T-helper 9 cell (primary cell): ENCODE results near the gene MAGI1.
"Not testable (repeated sequence)": the region's sequence is repeated elsewhere in the genome, so short reads cannot be mapped to it uniquely, and the experiment has no call there.

Experiments
- DNase-seq: peaks from one replicate; pipeline ENCODE4 v3.0.0-alpha.2; 2020

The MAGI1 gene

GRCh38 chr3:65902304-65902793, 136.4 kb downstream of the MAGI1 start:
- no peak for DNase-seq

DNA sequence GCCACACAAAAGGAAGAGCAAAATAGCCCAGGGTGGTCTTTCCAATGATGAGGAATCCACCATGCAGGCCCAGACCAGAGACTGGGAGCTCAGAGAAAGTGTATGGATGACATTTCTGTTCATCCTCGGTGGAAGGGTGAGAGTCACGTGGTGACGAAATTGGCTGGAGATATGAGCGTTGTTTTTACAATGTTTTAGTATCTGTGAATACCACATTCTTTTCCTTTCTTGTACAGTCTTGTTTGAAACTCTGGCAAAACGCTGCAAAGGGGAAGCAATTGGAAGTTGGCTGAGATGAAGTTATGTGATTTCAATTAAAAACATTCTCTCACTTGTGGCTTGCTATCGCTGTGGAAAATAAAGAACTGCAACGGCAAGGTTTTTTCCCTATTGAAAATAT, 137.5 kb downstream of the MAGI1 start:
- DNase-seq, result no peak

GRCh38 chr3:65899226-65899625, 139.5 kb downstream of the MAGI1 start:
- DNase-seq, result no peak

- no peak for DNase-seq
Measured at GRCh38 chr3:65897766-65898165, 141.0 kb downstream of the MAGI1 start.

DNA sequence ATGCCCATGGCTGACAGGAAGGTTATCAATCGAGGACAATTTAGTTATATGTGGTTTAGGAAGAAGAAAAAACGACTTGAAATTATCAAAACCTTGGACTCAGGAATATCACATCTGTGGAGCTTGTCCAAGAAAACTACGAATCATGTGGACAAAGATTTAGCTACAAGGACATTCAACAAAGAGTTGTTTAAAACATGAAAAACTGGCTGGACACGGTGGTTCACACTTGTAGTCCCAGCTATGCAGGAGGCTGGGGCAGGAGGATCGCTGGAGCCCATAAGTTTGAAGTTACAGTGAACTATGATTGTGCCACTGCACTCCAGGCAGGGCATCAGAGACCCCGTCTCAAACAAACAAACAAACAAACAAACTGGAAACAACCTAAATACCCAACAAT, 142.4 kb downstream of the MAGI1 start:
- no peak for DNase-seq

DNA sequence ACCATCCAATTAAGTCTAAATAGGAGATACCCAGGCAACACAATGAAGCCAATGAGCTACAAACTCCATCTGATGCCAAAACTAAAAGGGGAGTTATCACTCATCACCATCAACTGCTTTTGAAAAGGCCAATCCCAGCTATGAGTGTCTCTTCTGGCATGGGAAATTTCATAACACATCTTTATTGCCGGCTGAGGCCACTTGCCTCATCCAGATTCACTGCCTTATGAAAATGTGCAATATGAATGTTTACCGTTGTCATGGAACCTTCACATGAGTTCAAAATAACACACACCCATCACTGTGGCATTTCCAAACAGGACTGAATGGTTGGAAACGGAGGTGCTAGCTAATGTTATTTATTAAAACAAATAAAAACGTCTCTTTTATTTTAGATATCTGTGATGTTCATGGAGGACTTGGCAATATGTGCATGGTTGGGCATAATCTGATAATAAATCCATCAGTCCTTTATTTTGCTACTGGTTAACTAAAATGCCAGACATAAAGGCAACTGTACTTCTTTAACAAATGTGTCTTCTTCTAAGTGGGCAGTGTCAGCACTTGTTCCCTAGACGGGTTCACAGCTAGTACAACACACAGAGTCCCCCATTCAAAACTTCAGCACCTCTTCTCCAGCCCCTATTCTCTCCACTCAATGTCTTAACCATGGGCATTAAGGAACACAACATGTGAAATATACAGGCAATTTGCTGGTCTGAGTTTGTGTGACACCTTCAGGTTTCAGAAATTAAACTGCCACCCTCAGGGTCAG, 143.9 kb downstream of the MAGI1 start:
- no peak for DNase-seq

DNA sequence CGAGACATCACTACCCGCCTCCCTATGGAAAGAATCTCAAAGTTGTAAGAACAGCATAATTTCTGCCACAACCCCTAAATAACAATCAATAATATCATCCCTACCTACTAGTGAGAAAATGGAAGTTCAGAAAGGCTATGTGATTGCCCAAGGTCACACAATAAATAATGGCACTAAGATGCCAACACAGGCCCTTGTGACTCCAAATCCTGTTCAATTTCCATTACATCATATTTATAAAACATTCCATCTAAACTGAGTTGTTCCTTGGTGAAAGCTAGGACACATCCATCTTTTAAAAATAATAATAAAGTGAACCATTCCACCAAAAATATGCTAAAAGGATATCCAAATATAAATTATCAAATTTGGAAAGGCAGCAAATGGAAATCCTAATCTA, 144.6 kb downstream of the MAGI1 start:
- no peak for DNase-seq

GRCh38 chr3:65893631-65894030, 145.1 kb downstream of the MAGI1 start:
- no peak for DNase-seq

DNA sequence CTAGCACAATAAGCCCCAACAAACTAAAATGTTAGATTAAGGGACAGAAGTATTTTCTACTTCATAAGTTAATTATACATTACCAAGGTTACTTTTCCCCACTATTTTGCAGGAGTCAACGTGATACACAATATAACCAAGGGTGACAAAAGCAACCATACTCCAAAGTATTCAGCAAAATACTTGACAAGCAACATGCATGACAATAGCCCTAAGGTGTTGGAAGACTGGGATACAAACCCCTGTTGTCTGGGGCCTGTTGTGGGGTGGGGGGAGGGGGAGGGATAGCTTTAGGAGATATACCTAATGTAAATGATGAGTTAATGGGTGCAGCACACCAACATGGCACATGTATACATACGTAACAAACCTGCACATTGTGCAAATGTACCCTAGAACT, 147.2 kb downstream of the MAGI1 start:
- not testable (repeated sequence) for DNase-seq

GRCh38 chr3:65890328-65890727, 148.4 kb downstream of the MAGI1 start:
- DNase-seq, result no peak

- DNase-seq, result no peak
Measured at GRCh38 chr3:65889707-65890099, 149.0 kb downstream of the MAGI1 start.

DNA sequence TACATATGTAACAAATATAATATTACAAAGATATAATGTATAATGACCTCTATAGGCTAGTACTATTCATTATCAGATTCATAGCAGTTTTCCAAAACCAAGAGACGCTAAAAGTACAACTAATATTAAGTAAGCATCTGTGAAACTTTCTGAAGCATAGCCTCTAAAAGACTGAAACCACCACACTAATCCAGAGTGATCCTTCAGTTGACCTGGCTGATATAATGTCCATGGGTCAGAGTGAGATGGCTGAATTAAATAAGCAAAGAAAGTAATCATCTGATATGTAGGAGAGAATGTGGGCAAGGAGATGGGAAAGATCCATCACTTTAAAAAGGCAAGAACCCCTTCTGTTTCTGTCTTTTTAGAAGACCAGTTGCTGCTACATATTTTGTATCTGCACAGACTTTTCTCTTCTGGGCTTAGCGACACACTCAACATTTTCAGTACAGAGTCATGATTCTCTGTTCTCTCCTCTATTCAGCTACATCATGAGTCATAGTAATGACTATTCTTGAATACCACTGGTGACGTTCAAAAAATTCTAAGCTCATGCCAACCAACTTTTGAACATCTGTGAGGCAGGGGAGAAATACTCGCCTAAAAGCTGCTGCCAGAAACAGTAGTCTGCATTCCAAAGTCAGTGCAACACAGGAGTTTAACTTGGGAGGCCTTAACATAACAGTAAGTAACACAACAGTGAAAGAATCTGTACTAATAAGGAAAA, 149.6 kb downstream of the MAGI1 start:
- DNase-seq, result no peak

DNA sequence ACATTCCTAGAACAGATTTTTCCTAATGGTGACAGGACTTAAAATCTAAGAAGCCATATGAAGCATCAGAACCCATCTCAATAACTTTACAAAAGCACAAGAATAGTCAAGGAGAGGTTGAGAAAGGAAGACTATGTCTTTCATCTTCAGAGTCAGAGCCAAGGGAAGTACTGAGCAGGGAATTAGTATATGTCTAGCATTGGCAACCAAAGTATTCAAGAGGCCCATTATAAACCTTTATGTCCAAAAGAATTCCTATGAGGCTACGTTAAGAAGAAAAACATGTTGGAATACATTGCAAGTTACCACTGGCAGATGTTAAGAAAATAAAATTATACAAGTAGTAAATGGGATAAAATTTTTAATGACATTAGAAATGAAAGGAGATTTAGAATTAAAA, 150.5 kb downstream of the MAGI1 start:
- DNase-seq, result no peak

GRCh38 chr3:65886391-65886790, 152.3 kb downstream of the MAGI1 start:
- DNase-seq, result no peak

GRCh38 chr3:65884071-65884470, 154.6 kb downstream of the MAGI1 start:
- no peak for DNase-seq

DNA sequence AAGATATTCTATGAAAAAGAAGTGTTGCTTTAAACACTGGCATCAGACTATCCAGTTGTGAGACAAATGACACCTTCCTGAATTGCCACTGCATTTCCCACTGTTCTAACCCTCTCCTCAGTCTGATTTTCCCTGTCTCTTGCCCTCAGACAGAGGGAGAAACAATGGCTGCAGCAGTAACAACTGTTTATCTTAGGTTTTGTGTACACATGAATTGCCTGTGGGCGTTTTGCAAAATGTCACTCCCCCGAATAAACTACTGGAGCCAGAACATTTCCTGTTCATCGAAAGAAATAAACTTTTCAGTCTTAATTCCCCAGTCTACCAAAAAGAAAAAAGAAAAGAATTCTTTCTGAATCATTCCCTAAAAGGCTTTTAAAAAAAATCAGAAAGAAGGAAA, 155.1 kb downstream of the MAGI1 start:
- no peak for DNase-seq

DNA sequence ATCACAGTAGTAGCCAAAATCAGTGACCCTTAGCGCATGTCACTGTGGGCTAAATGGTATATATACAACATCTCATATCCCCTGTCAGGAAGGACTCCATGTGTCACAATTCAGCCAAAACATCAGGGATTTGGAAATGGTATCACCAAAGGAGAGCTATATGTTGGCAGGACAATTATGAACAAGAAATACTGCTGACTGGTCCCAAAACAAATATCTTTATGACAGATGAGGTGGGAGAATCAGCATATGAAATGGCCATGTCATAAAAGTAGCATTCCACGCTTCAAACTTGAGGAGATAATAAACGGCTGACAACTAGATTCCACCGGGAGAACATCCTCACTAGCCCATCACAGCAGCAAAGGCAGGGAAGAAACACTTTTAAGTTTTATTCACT, 158.4 kb downstream of the MAGI1 start:
- no peak for DNase-seq

DNA sequence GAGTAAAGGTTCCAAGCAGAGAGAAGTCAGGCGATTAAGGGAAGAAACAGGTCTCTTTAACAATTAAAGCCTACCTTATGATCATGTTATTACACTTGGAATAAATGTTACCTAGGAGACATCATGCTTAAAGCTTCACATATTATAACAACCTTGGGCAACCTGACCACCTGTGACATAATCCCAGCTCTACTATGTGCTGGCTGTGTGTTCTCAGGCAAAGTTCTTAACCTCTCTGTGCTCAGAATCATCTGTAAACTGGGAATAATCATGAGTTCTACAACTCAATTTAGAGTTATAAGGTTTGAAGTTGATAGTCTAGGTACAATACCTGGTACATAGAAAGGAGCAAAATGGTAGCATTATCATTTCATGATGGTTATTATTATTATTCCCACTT, 159.3 kb downstream of the MAGI1 start:
- no peak for DNase-seq

DNA sequence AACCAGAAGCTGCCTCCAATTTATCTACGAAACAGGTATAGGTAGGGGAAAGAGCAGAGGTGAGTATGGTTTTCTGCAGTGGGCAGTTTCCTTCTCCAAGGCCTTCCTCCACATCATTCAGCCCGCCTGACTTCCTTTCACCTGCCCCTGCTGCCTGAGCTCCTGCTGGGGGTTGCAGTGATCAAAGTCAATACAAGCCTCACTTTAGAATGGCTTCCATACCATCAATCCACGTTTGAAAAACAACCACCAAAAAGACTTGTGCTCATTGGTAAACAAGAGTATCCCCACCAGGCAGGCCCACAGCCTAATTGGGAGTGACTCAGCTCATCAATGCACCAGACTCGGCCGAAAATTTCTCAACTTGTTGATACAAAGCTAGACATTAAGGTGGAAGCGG, 159.9 kb downstream of the MAGI1 start:
- DNase-seq, result no peak

GRCh38 chr3:65877160-65877559, 161.6 kb downstream of the MAGI1 start:
- DNase-seq, result no peak

GRCh38 chr3:65876028-65876420, 162.7 kb downstream of the MAGI1 start:
- no peak for DNase-seq

DNA sequence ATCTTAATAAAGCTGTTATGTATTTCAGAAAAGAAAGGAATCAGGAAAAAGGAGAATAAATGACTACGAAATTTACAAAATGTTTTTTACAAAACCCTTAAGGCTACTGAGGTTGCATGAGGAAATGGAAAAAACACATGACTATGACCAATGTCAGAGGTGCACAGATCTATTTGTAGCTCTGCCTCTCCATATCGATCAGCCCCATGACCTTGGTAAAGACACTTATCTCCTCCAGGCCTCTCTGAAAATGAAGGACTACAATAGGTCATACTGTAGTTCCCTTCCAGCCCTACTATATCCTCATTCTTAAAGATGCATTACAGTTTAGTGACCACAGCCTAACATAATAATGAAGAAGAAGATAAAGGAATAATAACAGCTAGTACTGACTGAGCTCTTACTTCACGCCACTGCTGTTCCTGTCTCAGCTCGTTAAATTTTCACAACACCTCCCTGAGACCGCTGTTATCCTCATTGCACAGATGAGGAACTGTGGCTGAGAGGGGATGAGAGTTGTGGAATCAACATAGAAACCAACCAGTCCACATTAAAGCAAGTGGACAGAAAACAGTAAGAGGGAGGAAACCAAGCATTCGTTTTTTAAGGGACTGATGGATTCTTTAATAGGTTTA, 163.2 kb downstream of the MAGI1 start:
- DNase-seq, result no peak

GRCh38 chr3:65873869-65874268, 164.8 kb downstream of the MAGI1 start:
- no peak for DNase-seq

DNA sequence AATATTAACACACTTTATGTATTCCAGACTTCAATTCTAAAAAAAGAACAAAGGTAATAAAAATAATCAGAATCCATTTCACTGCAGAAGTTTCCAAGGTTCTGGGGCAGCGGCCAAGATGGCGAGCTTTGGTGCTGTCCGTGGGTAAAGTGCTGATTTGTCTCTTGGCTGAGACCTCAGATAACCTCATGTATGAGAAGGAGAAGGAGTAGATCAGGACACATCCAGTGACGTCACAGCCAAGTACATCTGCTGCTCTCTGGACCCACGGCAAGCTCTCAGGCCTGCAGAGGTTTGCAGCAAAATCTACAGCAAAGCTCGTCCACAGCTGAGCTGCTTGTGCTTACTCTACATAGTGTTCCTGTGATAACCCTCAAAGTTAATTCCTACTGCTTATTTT, 165.7 kb downstream of the MAGI1 start:
- DNase-seq, result no peak
